Transverse colon (tissue), 3 donors: ENCODE data around the gene S100A2.

ENCODE experiments used
- EP300 ChIP-seq: sonication (generic); formaldehyde crosslinking; IDR thresholded peaks from one replicate; pipeline ENCODE4 v1.6.1; 2017; ENCODE audit warnings: antibody characterized with exemption, low read depth
- TF ChIP-seq, protein P1 (sequence below), 5 experiments: fragments of 200-600 bp in 3 of 5; fragments of 450-650 bp in 2 of 5; sonication (generic) in 3 of 5; IDR thresholded peaks; 1 replicate in 2 of 5; 2 replicates in 3 of 5; pipeline ENCODE4 v1.5.1; 2016 to 2017; ENCODE audit warnings: antibody characterized with exemption in 5 of 5, inconsistent platforms in 3 of 5, mild to moderate bottlenecking in 2 of 5, moderate library complexity in 1 of 5

DNA sequence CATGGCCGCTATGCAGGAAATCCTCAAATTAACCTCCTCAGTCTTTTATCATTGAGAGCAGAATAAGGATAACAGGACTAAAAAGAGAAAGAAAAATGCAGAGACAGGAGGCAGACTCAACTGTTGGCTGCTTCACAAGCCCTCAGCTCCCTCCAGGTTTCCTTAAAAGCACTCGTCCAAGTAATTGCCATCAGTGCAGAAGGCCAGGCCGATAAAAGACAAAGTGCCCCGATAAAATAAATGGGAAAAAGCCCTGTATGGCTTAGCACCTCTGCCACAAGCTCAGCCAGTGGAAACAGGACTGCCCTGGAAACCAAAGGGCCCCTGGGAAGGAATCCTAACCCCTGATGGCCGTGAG, 38.0 kb downstream of the S100A2 start:
- TF ChIP-seq, protein P1, sequence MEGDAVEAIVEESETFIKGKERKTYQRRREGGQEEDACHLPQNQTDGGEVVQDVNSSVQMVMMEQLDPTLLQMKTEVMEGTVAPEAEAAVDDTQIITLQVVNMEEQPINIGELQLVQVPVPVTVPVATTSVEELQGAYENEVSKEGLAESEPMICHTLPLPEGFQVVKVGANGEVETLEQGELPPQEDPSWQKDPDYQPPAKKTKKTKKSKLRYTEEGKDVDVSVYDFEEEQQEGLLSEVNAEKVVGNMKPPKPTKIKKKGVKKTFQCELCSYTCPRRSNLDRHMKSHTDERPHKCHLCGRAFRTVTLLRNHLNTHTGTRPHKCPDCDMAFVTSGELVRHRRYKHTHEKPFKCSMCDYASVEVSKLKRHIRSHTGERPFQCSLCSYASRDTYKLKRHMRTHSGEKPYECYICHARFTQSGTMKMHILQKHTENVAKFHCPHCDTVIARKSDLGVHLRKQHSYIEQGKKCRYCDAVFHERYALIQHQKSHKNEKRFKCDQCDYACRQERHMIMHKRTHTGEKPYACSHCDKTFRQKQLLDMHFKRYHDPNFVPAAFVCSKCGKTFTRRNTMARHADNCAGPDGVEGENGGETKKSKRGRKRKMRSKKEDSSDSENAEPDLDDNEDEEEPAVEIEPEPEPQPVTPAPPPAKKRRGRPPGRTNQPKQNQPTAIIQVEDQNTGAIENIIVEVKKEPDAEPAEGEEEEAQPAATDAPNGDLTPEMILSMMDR (IDR thresholded peaks at IDR 0.05): no peak
- no peak for TF ChIP-seq EP300
